Calu3 (cell line): ENCODE measurements around the gene FGF16. TPM values are rescaled to one million over a fixed set of nuclear protein-coding genes. Genes with fewer than 3 reads are reported as not detected.
A peak's percentile ranks its signal among the peaks of the same experiment; 100 is the strongest.

Source experiments
- BruUV-seq: library from RNA; stranded (reverse); fragments of 400-500 nt; replicated peaks from 2 replicates; lab custom pipeline; 2021; lab: Mats Ljungman, UMichigan
- CTCF ChIA-PET: fragments of 300-600 bp; sonication (Branson Sonifier 250); formaldehyde crosslinking; loops from one replicate; lab custom pipeline; 2022; ENCODE audit warnings: antibody characterized with exemption; lab: Charles Lee
- DNase-seq: peaks from one replicate; pipeline ENCODE4 v3.0.0; 2022
- H3K27ac Mint-ChIP-seq: one replicate; pipeline ENCODE4 v1.8.0; 2022; ENCODE audit warnings: mixed read lengths; ENCODE audit not compliant: unreplicated experiment
- H3K27me3 Mint-ChIP-seq: one replicate; pipeline ENCODE4 v1.8.0; 2022; ENCODE audit warnings: mixed read lengths; ENCODE audit not compliant: unreplicated experiment
- H3K36me3 Mint-ChIP-seq: one replicate; pipeline ENCODE4 v1.8.0; 2022; ENCODE audit warnings: mild to moderate bottlenecking, moderate library complexity, mixed read lengths; ENCODE audit not compliant: insufficient read depth, unreplicated experiment
- H3K4me1 Mint-ChIP-seq: one replicate; pipeline ENCODE4 v1.8.0; 2022; ENCODE audit warnings: mild to moderate bottlenecking, low read depth, mixed read lengths; ENCODE audit not compliant: unreplicated experiment
- H3K4me3 Mint-ChIP-seq: one replicate; pipeline ENCODE4 v1.8.0; 2022; ENCODE audit warnings: mild to moderate bottlenecking, low read depth, moderate library complexity, mixed read lengths; ENCODE audit not compliant: unreplicated experiment
- H3K9me3 Mint-ChIP-seq: one replicate; pipeline ENCODE4 v1.8.0; 2022; ENCODE audit warnings: low read depth, mixed read lengths; ENCODE audit not compliant: unreplicated experiment
- intact Hi-C: fragments of 100-400 bp; cut with micrococcal nuclease; formaldehyde crosslinking; loops from one replicate; pipeline ENCODE4 v1.10.0; 2022; ENCODE audit not compliant: unreplicated experiment
- total RNA-seq: library from RNA; stranded (reverse); gene quantifications from 2 replicates; pipeline ENCODE4 v1.2.3, GENCODE V29; 2022
- TF ChIP-seq, protein P1 (sequence below): fragments of 200-600 bp; IDR thresholded peaks from one replicate; pipeline ENCODE4 v1.8.0; 2022; ENCODE audit warnings: antibody characterized with exemption; ENCODE audit not compliant: unreplicated experiment

The FGF16 gene
- total RNA-seq, 1 experiment from 2014 or later = not detected

DNA sequence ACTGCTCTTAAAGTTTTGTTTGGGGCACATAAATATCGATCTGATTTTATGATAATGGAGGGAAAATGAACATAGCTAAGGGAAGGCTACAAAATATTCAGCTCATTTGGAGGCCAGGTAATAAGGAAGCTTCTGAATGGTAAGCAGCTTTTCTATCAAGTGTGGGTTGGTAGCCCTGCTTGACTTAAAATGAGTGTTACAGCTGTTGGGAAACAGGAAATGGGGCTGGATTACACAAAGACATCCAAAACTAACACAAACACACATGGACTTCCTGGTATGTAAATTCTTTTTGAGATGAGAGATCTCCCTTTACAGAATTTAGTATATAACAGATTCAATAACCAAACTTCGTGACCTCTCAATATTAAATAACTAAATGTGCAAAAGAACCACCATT is 58.0 kb downstream of the FGF16 start:
- peaks cover 8% of the 10 kb centered on the region for H3K4me1 Mint-ChIP-seq
- TF ChIP-seq, protein P1, sequence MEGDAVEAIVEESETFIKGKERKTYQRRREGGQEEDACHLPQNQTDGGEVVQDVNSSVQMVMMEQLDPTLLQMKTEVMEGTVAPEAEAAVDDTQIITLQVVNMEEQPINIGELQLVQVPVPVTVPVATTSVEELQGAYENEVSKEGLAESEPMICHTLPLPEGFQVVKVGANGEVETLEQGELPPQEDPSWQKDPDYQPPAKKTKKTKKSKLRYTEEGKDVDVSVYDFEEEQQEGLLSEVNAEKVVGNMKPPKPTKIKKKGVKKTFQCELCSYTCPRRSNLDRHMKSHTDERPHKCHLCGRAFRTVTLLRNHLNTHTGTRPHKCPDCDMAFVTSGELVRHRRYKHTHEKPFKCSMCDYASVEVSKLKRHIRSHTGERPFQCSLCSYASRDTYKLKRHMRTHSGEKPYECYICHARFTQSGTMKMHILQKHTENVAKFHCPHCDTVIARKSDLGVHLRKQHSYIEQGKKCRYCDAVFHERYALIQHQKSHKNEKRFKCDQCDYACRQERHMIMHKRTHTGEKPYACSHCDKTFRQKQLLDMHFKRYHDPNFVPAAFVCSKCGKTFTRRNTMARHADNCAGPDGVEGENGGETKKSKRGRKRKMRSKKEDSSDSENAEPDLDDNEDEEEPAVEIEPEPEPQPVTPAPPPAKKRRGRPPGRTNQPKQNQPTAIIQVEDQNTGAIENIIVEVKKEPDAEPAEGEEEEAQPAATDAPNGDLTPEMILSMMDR = no peak
- H3K27me3 Mint-ChIP-seq = no peaks in the 10 kb centered on the region
- peaks cover 10% of the 10 kb centered on the region for H3K36me3 Mint-ChIP-seq
- intact Hi-C loops = loop anchor here (10.0 kb wide), 1 partner anchor 520 kb away; no protein-coding TSS in a partner anchor
- CTCF ChIA-PET = no interaction called here
- no peaks in the 10 kb centered on the region for H3K9me3 Mint-ChIP-seq
- H3K27ac Mint-ChIP-seq = no peak overlapping the region
- no TSS peak for BruUV-seq
- peak; percentile 1 for DNase-seq
- no peak overlapping the region for H3K4me3 Mint-ChIP-seq
